ENCODE data around the gene FHL3.

The FHL3 gene

GRCh38 chr1:38039331-38040088 lies 34.2 kb upstream of the FHL3 start:
- no peak for TF ChIP-seq CTCF (IDR thresholded peaks at IDR 0.05)

GRCh38 chr1:38038861-38039260 lies 33.5 kb upstream of the FHL3 start:
- no peak for TF ChIP-seq CTCF (IDR thresholded peaks at IDR 0.05)

- TF ChIP-seq CTCF (IDR thresholded peaks at IDR 0.05): peak; percentile 50
These were observed 32.1 kb upstream of the FHL3 start for GRCh38 chr1:38037221-38037939.

- no peak for TF ChIP-seq CTCF (IDR thresholded peaks at IDR 0.05)
These were observed 29.6 kb upstream of the FHL3 start for GRCh38 chr1:38034871-38035270.

GRCh38 chr1:38031513-38031866 lies 26.2 kb upstream of the FHL3 start:
- TF ChIP-seq CTCF (IDR thresholded peaks at IDR 0.05): no peak

GRCh38 chr1:38030596-38031512 lies 25.5 kb upstream of the FHL3 start:
- no peak for TF ChIP-seq CTCF (IDR thresholded peaks at IDR 0.05)

GRCh38 chr1:38029685-38030511 lies 24.6 kb upstream of the FHL3 start:
- no peak for TF ChIP-seq CTCF (IDR thresholded peaks at IDR 0.05)

Measured in LNCAP (cell line).